ENCODE data around the gene GALE. TPM values are rescaled to one million over a fixed set of nuclear protein-coding genes. Genes with fewer than 3 reads are reported as not detected.

Gene GALE
- total and polyA plus RNA-seq, 8 donors: 13.3 to 68.0 (median 19.1) TPM

DNA sequence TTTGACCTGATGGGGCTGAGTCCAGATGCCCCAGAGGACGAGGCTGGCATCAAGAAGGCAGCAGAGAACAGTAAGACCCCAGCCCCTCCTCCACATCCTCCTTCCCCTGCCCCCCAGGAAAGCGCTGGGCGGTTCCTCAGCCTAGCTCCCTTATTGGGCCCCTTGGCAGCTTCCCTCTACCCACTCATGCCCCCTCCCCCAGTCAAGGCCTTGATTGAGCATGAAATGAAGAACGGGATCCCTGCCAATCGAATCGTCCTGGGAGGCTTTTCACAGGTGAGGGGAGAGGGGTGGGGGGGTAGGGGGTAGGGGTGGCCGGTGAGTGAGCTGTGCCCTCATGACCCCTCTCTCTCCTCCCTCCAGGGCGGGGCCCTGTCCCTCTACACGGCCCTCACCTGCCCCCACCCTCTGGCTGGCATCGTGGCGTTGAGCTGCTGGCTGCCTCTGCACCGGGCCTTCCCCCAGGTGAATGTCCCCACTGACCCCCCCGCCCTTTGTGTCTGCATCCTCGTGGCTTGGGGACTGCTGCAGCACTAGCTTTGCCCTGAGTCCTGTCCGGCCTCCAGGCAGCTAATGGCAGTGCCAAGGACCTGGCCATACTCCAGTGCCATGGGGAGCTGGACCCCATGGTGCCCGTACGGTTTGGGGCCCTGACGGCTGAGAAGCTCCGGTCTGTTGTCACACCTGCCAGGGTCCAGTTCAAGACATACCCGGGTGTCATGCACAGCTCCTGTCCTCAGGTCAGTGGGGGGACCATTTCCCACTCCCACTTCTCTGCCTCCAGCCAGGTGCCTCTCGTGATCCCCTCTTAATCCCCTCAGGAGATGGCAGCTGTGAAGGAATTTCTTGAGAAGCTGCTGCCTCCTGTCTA lies 6.5 kb downstream of the GALE start:
- DNase-seq (peak in 1 of 4 donors; percentile 72), ATAC-seq (no peak)
- TF ChIP-seq, protein P1, sequence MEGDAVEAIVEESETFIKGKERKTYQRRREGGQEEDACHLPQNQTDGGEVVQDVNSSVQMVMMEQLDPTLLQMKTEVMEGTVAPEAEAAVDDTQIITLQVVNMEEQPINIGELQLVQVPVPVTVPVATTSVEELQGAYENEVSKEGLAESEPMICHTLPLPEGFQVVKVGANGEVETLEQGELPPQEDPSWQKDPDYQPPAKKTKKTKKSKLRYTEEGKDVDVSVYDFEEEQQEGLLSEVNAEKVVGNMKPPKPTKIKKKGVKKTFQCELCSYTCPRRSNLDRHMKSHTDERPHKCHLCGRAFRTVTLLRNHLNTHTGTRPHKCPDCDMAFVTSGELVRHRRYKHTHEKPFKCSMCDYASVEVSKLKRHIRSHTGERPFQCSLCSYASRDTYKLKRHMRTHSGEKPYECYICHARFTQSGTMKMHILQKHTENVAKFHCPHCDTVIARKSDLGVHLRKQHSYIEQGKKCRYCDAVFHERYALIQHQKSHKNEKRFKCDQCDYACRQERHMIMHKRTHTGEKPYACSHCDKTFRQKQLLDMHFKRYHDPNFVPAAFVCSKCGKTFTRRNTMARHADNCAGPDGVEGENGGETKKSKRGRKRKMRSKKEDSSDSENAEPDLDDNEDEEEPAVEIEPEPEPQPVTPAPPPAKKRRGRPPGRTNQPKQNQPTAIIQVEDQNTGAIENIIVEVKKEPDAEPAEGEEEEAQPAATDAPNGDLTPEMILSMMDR (IDR thresholded peaks at IDR 0.05): no peak
- Histone ChIP-seq H3K4me1 (peaks cover 14 to 41% of the 10 kb centered on the region in 2 donors), H3K4me3 (no peak overlapping the region), H3K9me3 (no peaks in the 10 kb centered on the region), H3K27me3 (no peaks in the 10 kb centered on the region), H3K27ac (no peak overlapping the region), H3K36me3 (peaks cover 0 to 59% of the 10 kb centered on the region in 2 donors)
- intact Hi-C loops (cut with DNase I): no loop called here

DNA sequence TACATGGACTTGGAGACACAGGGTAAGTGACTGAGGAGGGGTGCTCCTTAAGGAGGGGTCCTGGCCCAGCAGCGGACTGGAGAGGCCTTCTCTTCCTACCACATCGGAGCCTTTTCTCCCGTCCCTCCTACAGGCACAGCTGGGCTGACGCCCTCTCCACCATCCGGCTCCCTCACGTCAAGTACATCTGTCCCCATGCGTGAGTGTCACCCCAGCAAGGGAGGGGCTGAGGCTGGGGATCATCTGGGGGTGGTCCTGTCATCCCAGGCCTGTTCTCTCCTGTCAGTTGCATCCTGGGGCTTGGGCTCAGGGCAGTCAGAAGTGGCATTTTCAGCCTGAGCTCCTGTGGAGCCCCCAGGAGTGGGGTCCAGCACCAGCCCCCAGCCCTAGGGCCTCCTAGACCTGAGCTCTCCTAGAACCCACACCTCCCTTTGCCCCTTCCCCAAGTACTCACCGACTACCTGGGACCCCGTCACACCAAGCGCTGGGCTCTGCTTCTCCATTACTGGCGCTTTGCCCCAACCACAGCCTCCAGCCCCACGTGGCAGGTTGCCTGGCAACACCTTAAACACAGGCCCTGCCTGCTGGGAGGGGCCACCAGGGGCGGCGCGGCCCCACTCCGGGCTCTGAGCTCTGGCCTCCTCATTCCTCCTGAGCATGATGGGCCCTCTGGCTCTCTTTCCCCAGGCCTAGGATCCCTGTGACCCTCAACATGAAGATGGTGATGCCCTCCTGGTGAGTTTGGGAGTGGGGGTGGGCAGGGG lies 7.4 kb downstream of the GALE start:
- no peaks in the 10 kb centered on the region for H3K9me3 ChIP-seq
- H3K27ac ChIP-seq: peak overlapping the region in 1 of 2 donors; percentile 23
- peaks cover 13 to 33% of the 10 kb centered on the region in 2 donors for H3K4me1 ChIP-seq
- intact Hi-C loops (cut with DNase I): no loop called here
- ATAC-seq (peak; percentile 65), DNase-seq (peak in 3 of 4 donors; percentile 37 to 90 (median 76))
- H3K36me3 ChIP-seq: peaks cover 0 to 60% of the 10 kb centered on the region in 2 donors
- H3K27me3 ChIP-seq: no peaks in the 10 kb centered on the region
- TF ChIP-seq, protein P1 (IDR thresholded peaks at IDR 0.05): no peak
- H3K4me3 ChIP-seq: no peak overlapping the region

DNA sequence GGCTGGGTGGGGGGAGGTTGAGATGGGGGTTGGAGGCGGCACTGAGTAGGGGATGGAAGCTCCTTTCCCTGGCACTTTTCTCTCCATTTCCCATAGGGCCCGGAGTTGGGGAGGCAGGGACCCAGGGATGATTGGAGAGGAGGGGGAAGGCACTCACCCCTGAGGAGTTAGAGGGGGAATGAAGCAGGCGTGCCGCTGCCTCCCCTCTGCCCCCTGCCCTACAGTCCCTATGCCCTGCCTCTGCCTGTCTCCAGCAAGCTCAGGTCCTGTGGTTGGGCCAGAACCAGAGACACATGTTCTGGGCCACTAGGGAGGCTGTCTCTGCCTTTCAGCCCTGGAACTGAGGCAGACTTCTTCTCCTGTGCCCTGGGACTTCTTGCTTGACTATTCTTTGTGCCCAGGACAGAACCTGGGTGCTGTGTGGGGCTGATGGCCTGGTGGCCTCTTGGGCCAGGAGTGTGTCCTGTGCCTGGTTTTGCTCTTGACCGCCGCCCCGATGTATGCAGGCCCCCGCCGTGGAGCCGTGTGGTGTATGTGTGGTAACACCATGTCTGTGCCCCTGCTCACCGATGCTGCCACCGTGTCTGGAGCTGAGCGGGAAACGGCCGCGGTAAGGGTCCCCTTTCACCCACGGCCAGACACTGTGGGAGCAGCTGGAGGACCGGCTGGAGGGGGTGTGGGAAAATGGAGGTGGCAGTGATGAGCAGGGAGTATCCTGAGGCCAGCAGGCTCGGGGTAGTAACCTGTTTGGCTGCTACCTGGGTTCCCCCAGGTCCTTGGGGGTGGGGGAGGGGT lies 8.2 kb downstream of the GALE start:
- peak overlapping the region in 1 of 2 donors; percentile 18 for H3K27ac ChIP-seq
- no peak for ATAC-seq

DNA sequence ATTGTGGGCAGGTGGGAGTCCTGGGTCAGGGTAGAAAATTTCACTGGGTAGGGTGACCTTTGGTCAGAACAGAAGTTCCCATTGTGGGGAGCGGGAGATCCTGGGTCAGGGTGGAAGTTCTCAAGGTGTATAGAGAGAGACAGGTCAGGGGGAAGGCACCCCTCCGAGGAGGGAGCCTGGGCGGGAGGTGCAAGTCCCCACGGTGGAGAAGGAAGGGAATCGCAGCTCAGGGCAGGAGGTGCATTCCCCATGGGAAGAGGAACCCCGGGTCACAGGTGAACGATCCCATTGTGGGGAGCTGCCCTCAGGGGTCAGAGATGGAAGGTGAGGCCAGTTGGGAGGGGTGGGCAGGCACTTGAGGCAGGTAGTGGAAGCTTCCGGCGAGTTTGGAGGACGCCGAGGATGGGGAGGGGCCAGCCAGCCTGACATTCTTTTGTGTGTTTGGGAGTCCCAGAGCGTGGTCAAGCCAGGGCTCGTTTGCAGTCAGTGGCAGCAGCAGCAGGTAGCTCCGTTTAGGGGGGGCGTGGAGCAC lies 9.0 kb downstream of the GALE start:
- TF ChIP-seq, protein P1 (IDR thresholded peaks at IDR 0.05): no peak
- peaks cover 0 to 60% of the 10 kb centered on the region in 2 donors for H3K36me3 ChIP-seq
- peaks cover 13 to 33% of the 10 kb centered on the region in 2 donors for H3K4me1 ChIP-seq
- ATAC-seq (peak; percentile 45), DNase-seq (no peak)
- H3K27me3 ChIP-seq: no peaks in the 10 kb centered on the region
- peak overlapping the region; percentile 69 to 89 for H3K4me3 ChIP-seq
- intact Hi-C loops (cut with DNase I): no loop called here
- no peaks in the 10 kb centered on the region for H3K9me3 ChIP-seq
- H3K27ac ChIP-seq: peak overlapping the region; percentile 55 to 81

More for the DNA sequence above, 8.2 kb downstream of the GALE start:
- H3K36me3 ChIP-seq: peaks cover 0 to 60% of the 10 kb centered on the region in 2 donors
- H3K27me3 ChIP-seq: no peaks in the 10 kb centered on the region
- no peaks in the 10 kb centered on the region for H3K9me3 ChIP-seq
- peak overlapping the region; percentile 69 to 89 for H3K4me3 ChIP-seq
- TF ChIP-seq, protein P1 (IDR thresholded peaks at IDR 0.05): no peak
- intact Hi-C loops (cut with DNase I): no loop called here
- H3K4me1 ChIP-seq: peaks cover 13 to 33% of the 10 kb centered on the region in 2 donors
- DNase-seq: no peak
